ENCODE data around the gene DIO3. TPM values are rescaled to one million over a fixed set of nuclear protein-coding genes. Genes with fewer than 3 reads are reported as not detected.

DIO3 gene
- total RNA-seq, 1 donor from 2014 or later, result 0.13 TPM

- ATAC-seq (no peak), DNase-seq (ENCODE audit: low spot score) (peak; percentile 38)
These were observed 34.8 kb downstream of the DIO3 start for GRCh38 chr14:101595887-101596721.

DNA sequence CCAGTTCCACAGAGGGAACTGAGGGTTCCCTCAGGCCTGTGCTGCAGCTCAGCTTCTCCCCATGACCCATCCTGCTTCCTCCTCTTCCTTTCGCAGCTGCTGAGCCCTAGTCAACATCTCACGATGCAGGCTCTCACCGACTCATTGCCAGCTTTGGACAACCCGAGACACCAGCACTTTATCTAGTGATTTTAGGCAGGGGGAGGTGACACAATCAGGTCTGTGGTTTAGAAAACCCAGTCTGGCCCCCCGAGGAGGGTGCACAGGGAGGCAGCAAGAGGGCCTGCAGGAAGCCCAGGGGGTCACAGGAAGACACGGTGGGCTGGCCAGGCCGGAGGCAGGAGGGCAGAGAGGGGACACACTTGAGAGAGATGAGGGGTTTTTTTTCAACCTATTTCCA, 35.4 kb downstream of the DIO3 start:
- DNase-seq (ENCODE audit: low spot score), result peak; percentile 16
- ATAC-seq, result no peak

GRCh38 chr14:101598159-101598558, 36.9 kb downstream of the DIO3 start:
- no peak for ATAC-seq
- DNase-seq (ENCODE audit: low spot score), result peak; percentile 15

GRCh38 chr14:101598571-101599233, 37.4 kb downstream of the DIO3 start:
- ATAC-seq (no peak), DNase-seq (ENCODE audit: low spot score) (peak; percentile 21)

DNA sequence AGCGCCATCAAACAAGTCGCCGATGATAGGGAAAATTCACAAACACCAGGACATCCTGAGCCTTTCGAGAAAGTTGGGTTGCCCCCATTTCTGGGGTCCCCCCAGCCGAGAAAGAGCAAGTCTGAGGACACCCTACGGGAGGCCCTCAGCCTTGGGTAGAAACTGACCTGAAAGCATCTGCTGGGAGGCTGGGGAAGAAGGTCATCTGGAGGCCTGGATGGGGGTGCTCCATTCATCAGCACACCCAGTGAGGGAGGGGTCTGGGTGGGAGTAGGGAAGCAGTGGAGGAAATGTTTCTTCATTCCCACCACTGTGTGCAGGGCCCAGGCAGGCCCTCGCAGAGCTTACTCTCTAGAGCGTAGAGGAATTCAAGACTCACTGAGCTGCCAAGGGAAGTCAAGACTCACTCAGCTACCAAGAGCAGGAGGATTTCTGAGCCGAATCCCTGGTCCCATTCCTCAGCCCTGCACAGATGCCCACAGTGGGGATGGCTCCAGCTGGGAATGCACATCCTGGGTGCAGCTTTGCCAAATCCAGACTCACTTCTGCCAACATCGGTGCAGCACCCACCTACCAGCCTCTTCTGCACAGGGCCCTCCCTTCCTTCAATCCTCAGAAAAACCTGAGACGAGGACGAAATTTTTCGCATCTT, 38.1 kb downstream of the DIO3 start:
- ATAC-seq (no peak), DNase-seq (ENCODE audit: low spot score) (peak; percentile 28)

DNA sequence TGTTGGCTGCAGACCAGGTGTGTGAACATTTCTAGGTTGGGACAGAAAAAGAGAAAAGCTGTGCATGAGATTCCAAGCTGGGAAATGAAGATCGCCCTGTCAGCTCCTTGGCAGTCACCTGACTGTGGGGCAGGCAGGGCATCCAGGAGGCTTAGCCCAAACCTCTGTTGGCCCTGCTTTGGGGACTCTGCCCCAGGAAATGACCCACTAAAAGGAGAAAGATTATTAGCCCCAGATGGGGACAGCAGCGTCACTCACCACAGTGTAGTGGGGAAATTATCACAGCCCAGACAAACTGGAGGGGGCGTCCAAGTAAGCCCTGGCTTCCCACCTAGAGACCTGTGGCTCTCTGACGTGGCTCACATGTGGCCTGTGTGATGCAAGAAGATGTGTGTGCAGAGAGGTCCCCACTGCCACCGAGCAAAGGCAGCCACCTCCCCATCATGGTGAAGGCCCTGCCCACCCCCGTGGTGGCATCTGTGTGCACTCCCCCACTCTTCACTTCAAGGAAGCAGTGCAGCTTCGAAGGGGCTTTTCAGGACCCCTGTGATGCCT, 39.1 kb downstream of the DIO3 start:
- no peak for ATAC-seq
- DNase-seq (ENCODE audit: low spot score), result no peak

- peak; percentile 38 for DNase-seq (ENCODE audit: low spot score)
These were observed 39.8 kb downstream of the DIO3 start for GRCh38 chr14:101600891-101601605.

GRCh38 chr14:101601606-101602465, 40.5 kb downstream of the DIO3 start:
- ATAC-seq (no peak), DNase-seq (ENCODE audit: low spot score) (peak; percentile 29)

More at GRCh38 chr14:101600891-101601605, 39.8 kb downstream of the DIO3 start:
- ATAC-seq, result no peak

- DNase-seq (ENCODE audit: low spot score) (peak; percentile 30), ATAC-seq (no peak)
These were observed 41.2 kb downstream of the DIO3 start for GRCh38 chr14:101602466-101602840.

DNA sequence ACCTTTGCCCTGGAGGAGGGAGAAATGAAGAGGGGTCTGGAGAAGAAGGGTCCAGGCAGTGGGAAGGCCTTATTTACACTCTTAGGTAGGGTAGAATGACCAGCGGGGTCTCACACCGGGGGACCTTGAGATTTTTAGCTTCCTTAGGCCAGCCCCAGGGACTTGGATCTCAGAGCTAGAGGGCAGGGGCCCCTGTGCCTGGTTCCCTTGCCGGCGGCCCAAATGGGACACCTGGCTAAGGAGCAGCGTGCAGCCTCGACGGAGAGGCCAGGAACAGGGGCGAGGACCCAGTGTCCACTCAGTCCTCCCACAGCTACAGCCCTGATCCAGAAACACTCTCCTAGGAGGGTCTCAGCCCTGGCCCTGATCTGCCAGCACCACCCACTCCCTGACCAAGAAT, 41.8 kb downstream of the DIO3 start:
- DNase-seq (ENCODE audit: low spot score) (peak; percentile 12), ATAC-seq (no peak)

GRCh38 chr14:101604228-101604934, 43.1 kb downstream of the DIO3 start:
- ATAC-seq (no peak), DNase-seq (ENCODE audit: low spot score) (peak; percentile 35)

GRCh38 chr14:101604935-101605780, 43.9 kb downstream of the DIO3 start:
- DNase-seq (ENCODE audit: low spot score) (peak; percentile 28), ATAC-seq (no peak)

DNA sequence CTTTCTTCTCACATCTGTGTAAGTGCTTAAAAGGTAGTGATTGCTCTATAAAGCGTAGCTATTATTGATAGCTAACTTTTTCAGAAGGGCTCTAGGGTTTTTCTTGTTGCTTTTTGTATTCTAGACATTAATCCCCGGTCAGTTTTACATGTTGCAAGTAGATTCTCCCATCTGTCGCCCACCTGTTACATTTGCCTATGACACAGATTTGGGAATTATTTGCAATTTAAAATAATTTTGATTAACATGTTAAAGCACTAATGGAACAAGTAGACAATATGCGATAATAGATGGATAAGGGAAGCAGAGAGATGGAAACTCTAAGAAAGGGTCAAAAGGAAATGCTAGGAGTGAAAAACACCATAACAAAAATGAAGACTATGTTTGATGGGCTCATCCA, 44.5 kb downstream of the DIO3 start:
- DNase-seq (ENCODE audit: low spot score), result no peak
- ATAC-seq, result no peak

Other genes starting within 250 kb of the DIO3 start
- gene PPP2R5C, start 200.2 kb downstream of the DIO3 start, total RNA-seq, result 60.8 TPM

Measured in left lobe of liver (tissue), 2 donors.